DMS153 treated with DMSO at 0.1 percent for 48 hours (cell line): ENCODE measurements around the gene SCNM1.

ENCODE experiments used
- DNase-seq: peaks from one replicate; lab custom pipeline; 2025; ENCODE audit not compliant: unreplicated experiment; lab: John Stamatoyannopoulos, UW

Gene SCNM1

DNA sequence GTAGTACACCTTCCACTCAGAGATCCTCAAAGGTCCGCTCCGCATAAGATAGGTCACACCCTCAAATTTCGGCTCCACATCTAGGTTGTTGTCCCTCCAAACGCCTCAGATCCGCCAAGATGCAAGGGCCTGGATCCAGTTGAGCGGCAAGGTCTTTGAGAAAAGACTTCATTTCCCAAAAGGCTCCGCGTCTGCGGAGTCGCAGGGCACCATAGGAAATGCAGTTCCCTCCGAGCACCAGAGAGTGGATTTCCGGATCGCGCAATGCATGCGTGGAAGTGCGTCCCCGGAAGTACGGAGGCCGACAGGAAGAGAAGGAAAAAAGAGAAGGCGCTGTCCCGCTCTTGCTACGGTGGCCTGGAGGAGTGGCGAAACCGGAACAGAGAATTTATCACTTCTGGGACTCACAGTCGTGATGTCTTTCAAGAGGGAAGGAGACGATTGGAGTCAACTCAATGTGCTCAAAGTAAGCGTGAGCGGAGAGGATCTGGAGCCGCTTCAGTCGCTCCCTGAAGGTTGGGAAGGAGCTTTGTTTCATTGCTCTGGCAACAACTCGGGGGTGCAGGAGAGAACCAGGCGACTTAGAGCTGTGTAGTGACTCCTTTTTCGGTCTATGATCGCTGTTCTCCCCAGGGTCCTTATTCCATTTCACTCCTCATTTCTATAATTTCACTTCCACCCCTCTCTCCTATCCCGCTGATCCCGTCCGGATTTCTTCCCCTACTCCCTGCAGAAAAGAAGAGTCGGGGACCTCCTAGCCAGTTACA is at the start of gene SCNM1, which contains the start of gene LYSMD1:
Gene SCNM1, plus strand, starts transcription at position 407 of the 767 bp plus-strand sequence. Its CDS starts 9 bp downstream, at position 416.
Gene LYSMD1, minus strand, starts transcription at position 165 of the 767 bp plus-strand sequence. CDS start 644 bp downstream, outside the sequence.
- peak; percentile 99 for DNase-seq

GRCh38 chr1:151124763-151125403 is 41.1 kb upstream of the SCNM1 start:
- DNase-seq, result no peak

DNA sequence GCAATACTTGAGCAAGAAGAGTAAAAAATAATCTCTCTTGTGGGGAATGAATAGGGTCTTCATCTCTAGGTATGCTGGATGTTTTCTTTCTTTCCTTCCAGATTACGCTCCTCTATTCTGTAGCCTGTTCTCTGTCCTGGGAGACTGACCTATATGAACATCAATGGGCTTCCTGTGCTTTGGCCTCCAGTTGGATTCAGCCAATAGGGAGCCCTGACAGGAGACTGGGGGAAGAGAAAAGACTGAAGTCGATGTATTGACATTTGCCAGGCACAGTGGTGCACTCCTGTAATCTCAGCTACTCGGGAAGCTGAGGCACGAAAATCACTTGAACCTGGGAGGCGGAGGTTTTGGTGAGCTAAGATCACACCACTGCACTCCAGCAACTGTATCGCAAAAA is 37.1 kb upstream of the SCNM1 start:
- DNase-seq, result no peak

DNA sequence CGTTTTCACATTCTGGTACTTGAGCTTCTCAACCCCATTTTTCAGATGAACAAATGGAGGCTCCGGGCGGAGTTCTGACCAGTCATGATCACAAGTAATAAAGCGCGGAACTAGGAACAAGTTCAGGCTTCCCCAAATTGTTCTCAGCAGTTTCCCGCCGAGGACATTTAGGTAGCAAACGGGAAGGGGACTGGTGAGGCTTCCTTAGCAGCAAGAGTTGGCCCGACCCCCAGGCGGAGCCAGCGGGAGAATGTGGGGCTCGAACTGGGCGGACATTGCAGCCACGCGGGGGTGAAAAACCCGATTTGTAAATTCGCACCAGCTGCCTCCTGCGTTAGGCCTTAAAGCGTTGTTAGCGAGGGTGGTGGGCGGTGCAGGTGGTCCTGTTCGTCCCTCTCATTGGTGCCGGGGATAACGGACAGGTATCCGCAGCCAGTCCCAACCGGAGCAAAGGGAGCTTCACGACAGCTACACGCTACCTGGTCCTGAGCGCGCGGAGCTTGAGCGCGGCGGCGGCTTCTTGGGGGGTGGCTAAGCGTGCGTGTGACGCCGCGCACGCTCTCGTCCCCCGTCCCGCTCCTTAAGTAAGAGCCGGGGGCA is 34.9 kb upstream of the SCNM1 start:
- DNase-seq, result peak; percentile 94

- no peak for DNase-seq
These were observed 34.1 kb upstream of the SCNM1 start for GRCh38 chr1:151131701-151132334.

- no peak for DNase-seq
These were observed 33.5 kb upstream of the SCNM1 start for GRCh38 chr1:151132335-151133017.

DNA sequence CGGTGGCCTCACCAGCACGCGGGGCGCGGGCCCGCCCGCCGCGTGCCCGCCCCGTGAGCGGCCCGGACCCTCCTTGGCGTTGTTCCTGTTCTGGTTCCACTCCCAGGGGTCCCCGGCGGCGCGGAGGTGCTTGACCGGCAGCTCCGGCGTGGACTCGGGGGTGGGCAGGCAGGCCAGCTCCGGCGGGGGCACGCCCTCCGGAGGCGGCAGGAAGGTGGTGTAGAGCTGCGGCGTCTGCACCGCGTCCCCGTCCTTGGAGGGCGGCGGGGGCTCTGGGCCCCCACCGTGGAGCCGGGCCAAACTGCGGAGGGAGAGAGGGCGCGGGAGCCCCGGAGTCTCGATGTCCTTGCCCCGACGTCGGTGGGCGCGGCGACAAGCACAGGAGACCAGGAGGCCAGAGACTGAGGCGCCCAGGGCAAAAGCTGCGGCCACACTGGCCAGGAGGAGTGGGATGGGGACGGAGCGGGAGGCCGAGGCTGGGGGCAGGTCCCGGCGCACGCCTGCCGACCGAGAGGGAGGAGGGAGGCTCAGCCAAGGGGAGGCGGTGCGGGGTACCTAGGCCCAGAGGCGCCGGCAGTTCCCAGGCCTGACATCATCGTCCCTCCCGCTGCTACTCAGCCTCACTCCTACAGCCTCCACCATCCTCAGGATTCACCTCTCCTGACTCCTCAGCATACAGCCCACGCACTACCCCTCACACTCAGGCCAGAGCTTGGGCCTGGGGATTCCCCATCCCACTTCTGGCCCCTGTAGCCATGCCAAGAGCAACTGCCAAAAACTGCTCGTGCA is 32.7 kb upstream of the SCNM1 start:
- no peak for DNase-seq

DNA sequence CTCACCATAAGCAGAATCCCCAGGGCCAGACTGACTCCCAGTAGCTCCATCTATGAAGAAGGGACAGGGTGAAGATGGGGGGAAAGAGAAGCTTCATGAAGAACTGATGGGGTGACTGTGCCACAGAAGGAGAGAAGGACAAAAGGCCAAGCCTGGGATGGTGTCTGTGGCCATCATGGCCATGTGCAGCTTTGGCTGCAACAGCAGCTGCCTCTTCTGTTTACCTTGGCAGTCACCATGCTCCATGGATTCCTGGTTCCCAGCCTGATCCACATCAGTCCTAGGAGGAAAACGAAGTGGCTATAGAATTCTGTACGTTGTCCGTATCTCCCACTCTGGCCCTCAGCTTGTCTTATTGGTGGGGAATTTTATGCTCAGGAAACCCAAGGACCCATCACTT is 31.5 kb upstream of the SCNM1 start:
- DNase-seq, result no peak

DNA sequence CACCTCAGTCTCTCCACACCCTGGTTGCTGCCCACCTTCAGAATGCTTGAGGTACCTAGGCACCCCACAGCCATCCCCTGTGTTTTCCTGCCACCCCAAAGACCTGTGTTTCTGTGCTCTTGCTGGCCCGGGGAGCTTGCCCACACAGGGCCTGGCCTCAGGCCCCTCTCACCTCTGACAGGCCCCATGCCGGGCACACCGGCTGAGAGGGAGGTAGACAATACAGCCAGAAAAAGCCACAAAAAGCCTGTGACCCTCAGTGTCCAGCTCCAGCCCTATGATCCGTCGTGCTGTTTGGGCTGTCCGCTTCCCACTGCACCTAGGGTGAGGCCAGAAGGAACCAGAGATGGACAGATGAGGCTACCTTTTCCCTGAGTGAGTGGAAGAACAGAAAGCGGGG is 31.0 kb upstream of the SCNM1 start:
- DNase-seq, result no peak

GRCh38 chr1:151135433-151136385 is 30.2 kb upstream of the SCNM1 start:
- no peak for DNase-seq

GRCh38 chr1:151137789-151138188 is 28.2 kb upstream of the SCNM1 start:
- no peak for DNase-seq

- no peak for DNase-seq
These were observed 23.4 kb upstream of the SCNM1 start for GRCh38 chr1:151142411-151143056.

DNA sequence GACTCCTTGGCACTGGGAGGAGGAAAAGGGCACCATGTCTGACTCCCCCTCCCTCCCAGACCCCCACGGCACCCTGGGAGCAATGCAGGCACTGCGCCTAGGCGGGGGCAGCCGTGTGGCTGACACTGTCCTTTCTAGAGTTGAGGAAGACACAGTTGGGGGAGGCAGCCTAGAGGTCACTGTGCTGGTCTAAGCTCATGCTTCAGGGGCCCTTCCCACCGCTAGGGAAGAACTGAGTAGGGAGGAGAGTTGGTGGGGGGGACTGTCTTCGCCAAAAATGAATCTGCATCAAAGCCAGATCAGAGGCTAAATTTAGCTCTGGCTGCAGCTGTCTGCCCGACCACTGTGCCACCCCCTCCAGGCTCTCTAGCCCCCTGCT is 22.9 kb upstream of the SCNM1 start:
- DNase-seq, result no peak

- DNase-seq, result no peak
These were observed 22.0 kb upstream of the SCNM1 start for GRCh38 chr1:151143986-151144385.

DNA sequence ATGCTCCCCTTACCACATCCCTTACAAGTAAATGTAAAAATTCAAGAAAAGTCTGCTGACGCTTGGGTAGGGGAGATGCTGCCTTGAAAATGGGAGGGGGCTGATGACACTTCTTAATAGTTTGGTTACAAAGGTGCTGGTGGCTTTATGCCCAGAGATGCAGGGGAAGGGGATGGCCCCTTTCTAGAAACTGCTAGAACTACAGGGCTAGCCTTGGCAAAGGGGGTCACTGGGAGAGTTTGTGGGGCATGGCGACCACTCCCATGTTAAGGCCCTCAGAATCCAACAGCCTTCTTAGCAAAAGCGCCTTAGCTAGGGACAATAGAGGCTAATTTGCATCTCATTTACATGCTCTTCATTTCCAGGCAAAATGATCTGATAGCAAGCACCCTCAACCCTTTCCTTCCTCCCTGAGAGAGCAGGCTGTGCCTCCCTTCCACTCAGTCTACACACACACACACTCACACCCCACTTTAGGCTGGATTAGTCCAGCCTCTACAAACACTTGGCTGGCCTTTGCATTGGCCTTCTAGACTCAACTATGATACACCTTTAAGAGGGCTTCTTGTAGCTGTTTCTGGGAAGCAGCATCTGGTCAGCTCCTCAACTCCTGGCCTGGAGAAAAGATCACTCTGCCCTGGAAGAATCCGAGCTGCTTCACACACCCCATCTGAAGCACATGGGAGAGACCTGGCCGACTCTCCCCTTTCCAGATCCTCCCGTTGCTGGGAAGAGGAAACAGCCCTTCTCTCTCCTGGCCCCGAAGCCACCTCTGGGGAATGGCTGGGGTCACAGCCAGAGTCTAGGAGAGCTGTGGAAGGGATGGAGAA is 21.3 kb upstream of the SCNM1 start:
- no peak for DNase-seq

DNA sequence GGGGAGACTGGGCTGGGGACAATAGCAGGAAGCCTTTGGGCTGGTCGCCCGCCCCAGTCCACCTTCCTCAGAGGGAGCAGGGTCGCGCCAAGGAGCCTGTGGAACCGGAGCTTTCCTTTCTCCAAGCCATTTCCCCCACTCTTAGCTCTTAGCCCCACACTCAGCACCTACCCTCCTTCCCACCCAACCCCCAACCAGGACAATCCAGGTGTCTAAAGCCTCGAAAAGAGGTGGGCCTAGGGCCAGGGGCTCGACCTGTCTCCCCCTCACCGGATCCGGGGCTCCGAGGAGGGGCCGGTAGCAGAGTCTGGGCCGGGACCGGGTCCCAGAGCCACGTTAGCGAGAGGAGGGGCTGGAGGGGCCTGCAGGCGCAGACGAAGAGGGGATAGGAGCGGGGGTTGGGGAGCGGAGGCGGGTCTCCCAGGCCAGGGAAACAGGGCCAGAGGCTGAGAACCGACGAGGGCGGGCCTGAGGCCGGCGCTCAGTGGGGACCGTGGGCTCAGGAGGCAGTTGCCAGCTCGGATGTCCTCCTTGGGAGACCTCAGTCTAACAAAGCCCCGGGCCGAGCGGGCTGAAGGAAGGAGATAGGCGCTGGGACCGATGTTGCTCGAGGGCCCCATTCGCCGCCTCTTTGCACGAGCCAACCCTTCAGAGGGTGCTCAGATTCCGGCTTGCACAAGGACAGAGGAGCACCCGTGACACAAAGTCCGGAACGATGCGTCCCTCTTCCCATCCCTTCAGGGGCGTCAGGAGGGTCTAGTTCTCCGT is 20.5 kb upstream of the SCNM1 start:
- no peak for DNase-seq

DNA sequence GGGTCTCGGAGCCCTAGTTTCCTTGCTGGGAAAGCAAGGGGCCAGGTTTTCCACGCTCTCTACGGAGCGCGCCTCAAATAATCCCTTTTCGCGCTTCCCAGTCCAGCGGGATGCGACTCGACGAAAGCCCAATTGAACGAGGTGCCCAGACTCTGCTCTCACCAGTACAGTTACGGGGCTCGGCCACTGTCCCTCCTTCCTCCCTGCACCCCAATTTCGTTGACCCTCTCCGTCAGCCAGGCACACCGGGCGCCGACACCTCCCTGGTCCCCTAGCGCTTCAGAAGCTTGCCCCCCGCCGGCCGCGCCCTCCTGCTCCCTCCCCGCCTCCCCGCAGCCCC is 19.9 kb upstream of the SCNM1 start:
- DNase-seq, result no peak
